NCI-H748 treated with DMSO at 0.1 percent for 48 hours (cell line): ENCODE results near the gene UVSSA.

ENCODE experiments used
- DNase-seq: peaks from one replicate; lab custom pipeline; 2025; lab: John Stamatoyannopoulos, UW

UVSSA gene

DNA sequence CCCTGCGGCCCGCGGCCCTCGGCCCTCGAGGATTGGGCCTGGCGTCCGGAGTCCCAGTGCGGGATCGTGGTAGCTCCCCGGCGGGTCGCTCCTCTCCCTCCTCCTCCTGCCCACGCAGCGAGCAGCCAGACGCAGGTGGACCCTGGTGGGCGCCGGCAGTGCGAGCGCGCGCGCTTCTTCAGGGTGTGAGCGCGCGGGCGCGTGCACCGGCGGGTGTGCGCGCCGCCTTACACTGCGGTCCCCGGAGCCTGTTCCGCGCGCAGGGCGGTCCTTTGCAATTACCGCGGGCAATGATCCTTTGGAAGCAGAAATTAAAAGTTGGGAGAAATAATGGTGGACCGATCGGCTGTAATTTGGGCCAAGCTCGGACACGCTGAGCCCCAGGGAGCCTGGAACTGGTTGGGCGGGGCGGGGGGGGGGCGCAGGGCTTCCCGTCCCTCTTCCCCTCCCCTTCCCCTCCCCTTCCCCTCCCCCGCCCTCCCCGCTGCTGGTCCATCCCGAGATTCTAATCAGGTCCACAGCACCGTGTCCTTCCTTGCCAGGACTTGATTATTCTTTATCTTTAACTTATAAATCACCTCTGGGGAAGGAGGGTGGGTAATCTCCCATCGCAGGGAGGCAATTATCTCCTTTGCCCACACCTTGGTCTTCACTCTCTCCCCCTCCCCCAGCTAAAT is 60.8 kb downstream of the UVSSA start:
- DNase-seq: no peak

DNA sequence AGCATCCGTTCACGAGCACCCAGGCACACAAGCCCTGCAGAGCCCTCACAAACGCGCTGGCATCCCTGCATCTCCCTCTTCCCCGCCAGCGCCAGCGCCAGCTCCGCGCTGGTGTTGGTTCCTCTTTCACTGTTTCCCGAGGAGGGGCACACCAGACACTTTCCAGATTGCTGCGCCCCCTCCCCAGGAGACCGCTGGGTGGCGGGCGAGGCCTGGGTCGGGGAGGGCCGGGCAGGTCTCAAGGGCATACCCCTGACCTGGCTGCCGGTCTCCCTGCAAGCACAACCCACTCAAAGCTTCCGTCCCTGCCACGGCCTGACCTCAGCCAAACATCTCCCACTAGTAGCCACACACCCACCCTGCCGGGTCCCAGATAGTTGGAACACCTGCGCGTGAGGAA is 61.4 kb downstream of the UVSSA start:
- DNase-seq: no peak

DNA sequence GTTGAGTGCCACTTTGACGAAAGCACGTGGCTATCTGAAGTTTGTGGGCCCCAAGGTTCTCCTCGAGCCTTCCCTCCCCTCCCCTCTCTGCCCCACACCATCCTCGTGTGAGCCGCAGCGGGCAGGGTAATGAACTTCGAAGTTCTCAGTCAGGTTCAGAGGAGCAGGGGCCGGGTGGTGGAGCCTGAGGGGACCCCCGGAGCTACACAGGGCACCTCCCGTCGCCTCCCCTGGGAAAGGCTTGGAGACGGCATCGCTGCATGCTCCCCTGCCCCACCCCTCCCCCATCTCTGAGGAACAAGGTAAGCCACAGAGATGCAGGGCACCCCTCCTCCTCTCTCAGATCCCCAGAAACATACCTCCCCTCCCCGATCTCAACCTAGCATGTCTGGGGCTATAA is 62.1 kb downstream of the UVSSA start:
- DNase-seq: no peak

DNA sequence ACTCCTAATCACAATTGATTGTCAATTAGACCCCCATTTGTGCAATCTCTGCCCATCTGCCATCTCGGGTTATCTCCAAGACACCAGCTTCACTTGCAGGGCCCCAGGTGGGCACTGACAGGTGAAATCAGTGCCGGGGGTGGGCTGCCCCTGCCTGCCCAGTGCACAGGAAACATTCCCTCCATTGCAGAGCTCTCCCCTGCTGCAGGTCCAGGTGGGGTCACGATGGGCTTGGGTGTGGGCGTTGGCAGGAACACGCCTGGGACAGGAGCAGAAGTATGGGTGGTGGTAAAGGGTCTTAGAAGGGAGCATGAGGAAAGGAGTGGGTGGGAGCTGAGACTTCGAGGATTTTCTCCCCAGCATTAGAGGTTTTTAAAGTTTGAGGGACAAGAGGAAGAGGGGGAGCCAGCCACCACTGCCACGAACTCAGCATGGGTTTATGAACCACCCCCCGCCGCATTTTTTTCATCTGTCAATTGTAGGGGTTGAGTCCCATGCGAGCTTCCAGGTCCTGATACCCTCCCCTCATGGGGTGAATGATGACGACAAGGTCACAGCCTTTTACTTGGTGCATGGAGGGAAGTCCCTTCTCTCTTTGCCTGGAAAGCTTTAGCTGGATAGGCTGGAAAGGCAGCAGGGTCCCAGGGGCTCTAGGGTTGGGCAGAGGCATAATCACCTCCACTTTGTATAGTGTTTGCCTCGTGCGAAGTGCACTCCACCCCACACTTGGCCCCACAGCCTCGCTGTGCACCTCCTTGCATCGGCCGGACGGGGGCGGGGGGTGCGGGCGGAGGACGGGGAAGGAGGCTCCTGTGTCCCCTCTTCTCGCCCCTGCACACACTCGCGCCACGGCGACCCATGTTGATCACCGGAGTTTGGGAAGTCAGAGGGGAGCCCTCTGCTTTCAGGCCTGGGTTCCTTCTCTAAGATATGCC is 62.8 kb downstream of the UVSSA start:
- DNase-seq: no peak

DNA sequence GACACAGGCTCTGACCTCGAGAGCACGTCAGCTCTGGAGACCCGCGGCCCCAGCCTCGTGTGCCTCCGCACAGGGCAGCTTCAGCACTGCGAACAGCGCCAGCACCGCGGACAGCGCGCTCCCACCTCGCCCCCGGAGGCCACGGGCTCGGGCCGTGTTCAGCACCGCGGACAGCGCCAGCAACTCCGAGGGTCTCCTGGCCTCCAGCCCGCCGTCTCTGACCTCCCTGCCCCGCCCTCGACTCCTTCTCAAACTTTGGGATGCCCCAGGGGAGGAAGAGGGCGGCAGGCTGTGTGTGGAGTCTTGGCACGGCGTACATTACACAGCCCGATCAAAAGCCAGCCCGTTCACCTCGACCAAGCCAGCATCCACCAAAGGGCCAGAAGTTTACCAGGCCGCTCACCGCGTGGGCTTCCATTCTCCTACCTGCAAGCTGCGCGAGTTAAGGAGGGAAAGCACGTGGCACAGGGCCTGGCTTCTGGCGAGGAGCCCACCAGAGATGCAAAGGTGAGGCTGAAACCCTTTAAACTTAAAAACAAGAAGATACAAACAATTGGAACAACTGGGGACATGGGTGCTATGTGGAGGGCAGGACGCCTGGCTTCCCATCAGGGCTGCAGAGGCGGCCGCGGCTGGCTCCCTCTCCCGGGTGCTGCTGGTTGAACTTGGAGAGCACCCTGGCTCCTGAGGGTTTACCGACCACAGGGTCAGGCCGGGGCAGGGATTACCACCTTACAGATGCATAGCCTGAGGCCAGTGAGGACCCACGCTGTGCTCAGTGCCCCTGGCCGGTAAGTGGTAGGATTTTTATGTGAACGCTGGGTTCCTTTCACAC is 63.7 kb downstream of the UVSSA start:
- no peak for DNase-seq

DNA sequence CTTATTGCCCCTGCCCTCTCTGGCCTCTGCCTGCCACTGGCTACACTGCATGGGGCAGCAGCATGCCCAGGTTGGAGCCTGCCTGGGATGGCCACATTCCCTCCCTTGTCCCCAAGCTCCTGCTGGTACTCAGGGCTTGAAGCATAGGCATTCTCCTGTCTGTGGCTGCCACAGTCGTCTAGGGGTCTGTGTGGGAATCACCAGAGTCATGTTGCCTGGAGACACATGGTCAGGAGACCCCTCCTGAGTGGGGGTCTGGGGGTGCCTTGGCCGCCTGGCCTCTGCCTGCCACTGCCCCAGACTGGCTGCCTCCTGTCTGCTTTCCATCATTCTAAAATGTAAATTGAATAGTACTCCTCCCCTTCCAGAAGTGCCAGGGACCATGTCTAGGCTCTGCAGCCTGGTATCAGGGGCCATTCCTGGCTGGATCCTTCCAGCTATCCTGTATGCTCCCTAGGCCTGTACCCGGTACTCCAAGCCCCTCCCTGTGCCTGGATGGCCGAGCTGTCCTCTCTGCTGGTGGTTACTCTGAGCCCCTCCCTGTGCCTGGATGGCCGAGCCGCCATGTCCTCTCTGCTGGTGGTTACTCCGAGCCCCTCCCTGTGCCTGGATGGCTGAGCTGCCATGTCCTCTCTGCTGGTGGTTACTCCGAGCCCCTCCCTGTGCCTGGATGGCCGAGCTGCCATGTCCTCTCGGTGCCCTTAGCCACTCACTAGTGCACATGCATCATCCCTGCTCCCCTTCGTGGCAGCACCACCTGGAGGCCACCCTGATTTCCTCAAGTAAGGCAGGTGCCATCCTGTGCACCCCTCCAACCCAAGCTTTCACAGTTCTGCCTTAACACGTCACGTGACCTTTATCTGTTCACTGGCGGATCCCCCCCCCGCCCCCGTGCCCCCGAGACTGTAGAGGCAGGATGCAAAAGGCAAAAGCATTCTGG is 64.7 kb downstream of the UVSSA start:
- no peak for DNase-seq

DNA sequence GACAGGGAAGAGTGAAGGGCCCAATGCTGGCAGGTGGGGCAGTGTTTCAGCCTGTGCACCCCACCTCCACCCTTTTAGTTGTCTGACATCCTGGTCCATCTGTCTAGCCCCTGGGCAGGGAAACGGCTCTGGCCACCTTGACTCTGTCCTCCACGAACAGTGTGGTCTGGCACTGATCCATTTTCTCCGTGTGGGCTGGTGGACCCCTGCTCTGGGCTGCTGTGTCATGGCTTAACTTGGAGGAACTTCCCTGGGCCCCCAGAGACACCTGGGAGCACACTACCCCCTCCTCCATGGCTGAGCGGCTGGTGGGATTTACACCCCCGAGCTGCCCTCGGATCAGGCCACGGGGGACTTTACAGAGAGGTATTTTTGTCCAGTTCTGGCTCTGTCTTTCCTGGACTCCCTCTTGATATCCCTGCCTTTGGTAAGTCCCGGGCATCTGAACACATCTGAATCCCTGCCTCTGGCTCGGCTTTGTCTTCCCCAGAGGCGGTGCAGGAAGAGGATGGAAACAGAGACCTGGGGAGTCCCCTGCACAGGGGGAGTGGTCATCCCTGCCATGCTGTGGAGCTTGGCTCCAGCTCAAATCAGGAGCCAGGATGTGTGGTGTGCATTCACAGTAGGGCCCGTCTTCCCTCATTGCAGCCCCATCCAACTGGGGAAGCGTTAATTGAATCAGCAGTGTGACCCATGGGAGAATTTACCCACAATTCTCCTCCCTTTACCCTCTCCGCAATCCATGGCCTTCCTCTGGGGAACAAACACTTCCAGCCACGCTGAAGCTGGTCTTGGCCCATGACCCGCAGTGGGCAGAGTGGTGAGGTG is 65.6 kb downstream of the UVSSA start:
- DNase-seq: no peak

DNA sequence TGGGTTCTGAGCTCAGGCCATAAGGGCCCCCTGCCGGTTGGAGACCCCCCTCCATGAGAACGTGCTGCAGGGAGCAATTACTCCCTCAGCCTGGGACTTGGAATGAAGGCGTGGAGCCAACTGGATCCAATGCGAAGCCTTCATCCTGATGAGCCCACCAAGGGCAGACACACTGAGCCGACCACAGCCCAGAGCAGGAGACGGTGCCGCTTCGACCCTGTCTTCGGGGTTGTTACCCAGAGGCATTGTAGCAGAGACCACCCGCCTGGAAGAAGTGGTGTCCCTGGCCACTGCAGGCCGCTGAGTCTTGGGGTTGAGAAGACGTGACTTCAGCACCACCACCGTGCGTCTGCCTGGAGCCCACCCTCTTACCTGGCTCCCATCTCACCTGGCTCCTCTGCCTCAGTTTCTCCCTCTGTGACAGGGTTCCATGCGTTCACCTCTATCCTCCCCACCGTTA is 66.2 kb downstream of the UVSSA start:
- DNase-seq: no peak

DNA sequence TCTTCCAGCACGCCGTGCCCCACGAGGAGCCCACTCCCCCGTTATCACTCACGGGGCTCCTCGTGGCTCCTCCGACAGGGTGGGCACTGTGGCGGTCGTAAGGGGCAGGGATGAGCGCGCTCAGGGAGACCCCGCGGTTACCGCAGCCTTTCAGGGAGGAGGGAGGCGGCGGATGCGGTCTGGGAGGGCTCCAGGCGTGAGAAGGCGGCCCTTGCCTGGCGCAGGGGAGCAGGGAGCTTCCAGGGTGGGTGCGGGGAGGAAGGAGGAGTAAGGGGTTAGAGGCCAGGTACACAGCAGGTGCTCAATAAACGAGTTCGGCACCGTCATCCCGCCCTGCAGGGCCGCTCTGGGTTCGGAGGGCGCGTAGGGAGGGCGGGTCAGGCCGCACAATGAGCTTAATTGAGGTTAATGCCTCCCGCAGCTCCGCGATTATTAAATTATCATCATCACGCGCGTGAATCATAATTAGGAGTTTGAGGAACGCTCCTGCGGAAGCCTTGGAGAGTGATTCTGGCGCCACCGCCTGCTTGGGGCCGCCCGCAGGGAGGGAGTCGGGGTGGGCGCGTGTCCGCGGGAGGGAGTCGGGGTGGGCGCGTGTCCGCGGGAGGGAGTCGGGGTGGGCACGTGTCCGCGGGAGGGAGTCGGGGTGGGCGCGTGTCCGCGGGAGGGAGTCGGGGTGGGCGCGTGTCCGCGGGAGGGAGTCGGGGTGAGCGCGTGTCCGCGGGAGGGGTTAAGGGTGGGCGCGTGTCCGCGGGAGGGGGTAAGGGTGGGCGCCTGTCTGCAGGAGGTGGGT is 66.9 kb downstream of the UVSSA start:
- DNase-seq: no peak

DNA sequence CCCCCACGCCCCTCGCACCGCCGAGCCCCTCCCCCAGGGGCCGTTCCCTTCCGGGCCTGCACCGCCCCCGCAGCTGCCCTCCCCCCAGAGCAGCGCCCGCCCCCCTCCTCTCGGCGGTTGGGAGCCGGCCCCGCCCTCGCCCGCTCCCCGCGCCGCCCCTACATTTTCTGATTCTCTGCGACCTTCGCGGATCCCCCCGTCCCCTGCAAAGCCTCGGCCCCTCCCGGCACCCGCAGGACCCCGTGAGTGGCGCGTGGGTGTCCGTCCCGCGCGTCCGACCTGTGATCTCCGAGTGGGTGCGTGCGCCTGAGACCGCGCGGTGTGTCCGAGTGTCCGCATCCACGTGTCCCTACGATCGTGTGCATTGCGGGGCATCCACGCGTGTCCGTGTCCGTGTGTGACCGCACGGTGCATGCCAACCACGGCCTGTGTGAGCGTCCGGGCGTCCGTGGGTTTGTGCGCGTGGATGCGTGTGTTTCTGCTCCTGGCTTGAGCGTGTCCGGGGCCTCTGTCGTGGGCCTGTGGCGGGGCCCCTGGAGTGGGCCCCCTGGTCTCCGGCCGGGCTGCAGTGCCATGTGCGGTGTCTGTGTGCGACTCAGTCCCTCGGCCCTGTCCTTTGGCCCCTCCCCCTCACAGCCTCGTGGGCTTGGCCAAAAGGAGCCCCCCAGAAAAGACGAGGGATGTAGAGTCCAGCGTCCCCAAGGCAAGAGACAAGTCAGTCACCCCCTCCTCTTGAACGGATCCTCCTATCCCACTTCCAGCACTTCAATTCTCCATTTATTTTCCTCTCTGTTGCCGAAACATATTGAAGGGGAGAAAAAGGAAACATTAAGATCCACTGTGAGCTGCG is 68.0 kb downstream of the UVSSA start:
- no peak for DNase-seq

DNA sequence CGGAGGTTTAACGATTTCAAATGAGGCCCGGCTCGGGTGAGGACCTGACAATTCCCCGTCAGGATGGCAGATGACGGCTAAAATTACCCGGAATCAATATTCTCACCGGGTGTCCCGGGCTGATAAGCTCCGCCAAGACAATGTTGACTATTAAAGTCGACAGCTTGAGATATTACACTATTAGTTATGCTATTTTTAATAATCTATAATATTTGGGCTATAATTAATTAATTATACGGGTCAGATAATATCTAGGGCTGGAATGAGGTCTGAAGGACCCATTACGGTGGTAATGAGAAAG is 68.6 kb downstream of the UVSSA start:
- no peak for DNase-seq

DNA sequence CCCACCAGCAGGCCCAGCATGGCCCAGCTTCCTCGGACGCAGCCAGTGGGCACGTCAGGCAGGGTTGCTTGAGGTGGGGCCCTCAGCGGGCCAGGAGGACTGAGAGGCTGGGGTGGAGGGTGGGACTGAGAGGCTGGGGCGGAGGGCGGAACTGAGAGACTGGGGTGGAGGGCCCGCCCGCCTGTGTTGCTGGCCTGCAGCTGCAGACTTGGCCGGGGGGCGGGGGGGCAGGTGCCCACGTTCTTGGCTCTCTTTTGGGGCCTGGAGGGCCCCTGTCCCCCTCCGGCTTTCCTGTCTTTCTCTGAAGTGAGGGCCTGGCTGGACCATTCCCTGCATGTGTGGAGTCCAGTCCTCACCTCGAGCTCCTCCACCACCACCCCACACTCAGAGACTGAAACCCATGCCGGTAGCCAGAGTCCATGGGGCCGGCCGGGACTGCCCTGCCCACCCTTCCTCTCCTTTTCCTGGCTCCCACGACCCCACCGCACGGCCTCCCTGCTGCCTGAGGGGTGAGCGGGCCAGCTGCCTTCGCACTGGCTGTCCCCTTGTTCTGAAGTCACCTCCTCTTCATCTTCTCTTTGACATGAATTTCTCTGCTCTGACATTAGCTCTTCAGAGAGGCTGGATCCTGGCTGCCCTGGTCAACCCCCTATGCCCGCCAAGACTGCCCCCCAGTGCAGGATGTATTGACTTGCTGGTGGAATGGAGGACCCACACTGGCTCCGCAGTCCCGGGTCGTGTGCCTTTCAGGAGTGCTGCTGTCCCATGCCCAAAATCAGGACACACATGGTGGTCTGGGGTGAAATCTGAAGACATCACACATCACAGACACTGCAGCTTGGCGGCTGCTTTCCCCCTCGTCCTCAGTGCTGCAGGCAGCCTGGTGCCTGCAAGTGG is 69.3 kb downstream of the UVSSA start:
- no peak for DNase-seq

DNA sequence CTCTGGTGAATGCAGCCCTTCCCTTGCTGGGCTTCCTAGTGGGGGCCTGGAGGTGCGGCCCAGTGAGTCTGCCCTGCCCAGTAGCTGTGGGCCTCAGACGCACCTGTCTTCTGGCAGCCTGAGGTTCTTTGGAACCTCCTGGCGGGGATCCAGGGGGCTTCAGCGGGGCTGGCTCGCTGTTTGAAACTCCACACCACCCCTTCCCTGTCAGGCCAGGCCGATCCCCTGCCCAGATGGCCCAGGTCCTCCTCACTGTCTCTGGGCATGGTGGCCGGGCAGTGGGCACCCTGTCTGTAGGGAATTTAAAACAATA is 69.9 kb downstream of the UVSSA start:
- no peak for DNase-seq

DNA sequence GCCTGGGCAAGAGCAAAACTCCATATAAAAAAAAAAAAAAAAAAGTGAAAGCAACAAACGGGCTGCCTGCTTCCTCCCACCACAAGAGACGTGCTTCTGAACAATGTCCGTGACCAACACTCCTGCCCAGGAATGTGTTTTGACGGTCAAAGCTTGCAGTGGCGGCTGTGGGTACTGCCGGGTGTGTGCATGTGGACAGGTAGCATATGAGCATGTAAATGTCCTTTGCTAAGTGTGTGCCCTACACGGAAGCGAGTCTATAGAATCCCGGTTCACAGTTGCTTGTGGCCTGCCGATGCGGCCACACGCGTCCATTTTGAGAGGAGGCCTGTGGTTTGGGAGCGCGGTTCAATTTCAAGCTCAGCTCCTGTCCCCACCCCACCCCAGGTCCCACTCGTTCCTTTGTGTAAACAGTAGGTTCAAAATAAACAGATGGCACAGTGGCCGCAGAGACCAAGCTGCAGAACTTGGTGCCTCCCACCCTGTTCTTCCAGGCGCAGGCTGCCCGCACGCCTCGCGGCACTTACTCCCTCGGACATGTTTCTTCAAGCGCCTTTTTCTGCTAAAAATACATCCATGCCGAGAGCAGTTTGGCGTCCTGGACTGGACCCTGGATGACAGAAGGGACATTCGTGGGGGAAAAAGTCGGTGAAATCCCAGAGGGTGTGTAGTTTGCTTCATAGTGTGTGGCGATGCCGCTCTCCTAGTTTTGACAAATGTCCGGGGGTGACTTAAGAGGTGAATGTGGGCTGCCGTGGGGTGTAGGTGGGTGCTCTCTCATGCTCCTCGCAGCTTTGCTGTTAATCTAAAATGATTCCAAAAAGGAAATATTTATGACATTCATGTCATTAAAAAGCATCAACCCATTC is 70.7 kb downstream of the UVSSA start:
- DNase-seq: no peak

DNA sequence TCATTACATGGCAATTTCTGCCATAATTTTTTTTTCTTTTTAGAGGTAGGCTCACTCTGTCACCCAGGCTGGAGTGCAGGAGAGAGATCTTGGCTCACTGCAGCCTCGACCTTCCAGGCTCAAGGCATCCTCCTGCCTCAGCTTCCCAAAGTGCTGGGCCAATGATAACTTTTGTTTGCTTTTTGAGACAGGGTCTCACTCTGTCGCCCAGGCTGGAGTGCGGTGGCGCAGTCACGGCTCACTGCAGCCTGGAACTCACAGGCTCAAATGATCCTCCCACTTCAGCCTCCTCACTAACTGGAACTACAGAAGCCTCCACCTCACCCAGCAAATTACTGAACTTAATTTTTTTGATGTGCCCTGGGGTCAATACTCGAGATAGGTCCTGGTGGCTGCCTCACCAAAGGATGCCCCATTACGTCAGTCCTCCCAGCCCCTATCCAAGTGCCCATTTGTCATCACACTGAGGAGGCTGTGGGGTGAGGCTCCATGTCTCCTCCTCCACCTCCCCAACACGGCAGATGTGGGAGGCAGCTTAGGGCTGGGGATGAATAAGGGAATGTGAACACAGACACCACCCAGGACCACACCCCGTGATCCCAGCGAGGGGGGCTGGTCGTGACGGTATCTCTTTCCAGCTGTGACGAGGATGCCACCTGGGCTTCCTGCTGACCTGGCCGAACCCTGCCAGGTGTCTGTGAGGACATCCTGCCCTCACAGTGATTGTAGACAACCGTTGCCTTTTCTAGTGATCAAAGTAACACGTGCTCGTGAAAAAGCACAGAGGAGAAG is 71.7 kb downstream of the UVSSA start:
- no peak for DNase-seq

DNA sequence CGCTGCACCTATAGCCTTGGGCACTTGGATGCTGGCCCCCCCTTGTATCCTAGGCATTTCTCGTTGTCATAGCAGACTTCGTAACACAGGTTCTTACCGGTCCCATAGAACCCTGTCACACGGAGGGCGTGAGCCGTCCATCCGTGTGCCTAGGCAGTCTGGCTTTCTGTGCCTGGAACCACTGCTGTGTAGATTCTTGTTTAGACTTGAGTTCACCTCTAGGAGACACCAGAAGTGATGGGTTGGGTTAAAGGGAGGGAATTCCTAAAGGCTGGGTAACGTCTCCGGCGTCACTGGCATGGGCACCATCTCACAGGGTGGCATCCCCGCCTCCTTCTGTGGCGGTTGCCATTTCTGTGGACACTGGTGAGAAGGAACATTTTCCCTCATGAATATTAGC is 72.7 kb downstream of the UVSSA start:
- no peak for DNase-seq
